ENCODE data around the gene DAAM1. TPM values are rescaled to one million over a fixed set of nuclear protein-coding genes. Genes with fewer than 3 reads are reported as not detected.

Gene DAAM1
- total RNA-seq, 2 experiments from 2014 or later = 30.1 to 72.8 TPM

DNA sequence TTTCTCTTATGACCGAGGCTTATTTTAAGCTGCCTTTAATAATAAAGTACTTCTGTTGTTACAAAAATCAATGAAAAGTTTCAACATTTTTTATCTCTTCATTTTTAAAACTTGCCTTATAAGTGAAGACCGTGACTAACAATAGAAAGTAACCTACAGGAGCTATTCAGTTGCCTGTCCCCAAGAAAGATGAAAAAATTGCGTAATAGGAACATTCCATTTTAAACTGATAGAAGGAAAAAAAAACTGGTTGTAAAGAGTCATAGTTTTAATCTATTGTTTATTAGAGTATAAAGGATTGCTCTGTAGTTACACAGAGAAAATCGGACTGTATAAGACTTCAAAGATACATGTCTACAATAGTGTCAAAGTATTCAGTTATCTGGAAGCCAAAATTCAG, 83.3 kb downstream of the DAAM1 start:
- H3K9me2 ChIP-seq (ENCODE audit: insufficient read depth, low read length) = no peaks in the 10 kb centered on the region
- peaks cover 4% of the 10 kb centered on the region; the same call in 1 of the 2 replicates for H3K79me2 ChIP-seq (ENCODE audit: insufficient read depth, low read depth, low read length)
- no peak overlapping the region for H3K4me3 ChIP-seq (ENCODE audit: low read depth, low read length, poor library complexity, severe bottlenecking)
- BruUV-seq (replicated peaks) = no TSS peak
- peaks cover 42% of the 10 kb centered on the region for H3K36me3 ChIP-seq (ENCODE audit: insufficient read depth, low read length)
- H4K20me1 ChIP-seq (ENCODE audit: insufficient read depth, low read length) = no peaks in the 10 kb centered on the region
- no peaks in the 10 kb centered on the region for H3K9me3 ChIP-seq (ENCODE audit: low read length)
- H3K4me1 ChIP-seq (ENCODE audit: insufficient read depth, low read length, poor library complexity, severe bottlenecking) = peaks cover 41% of the 10 kb centered on the region
- no peak for DNase-seq (ENCODE audit: low spot score)
- H2AFZ ChIP-seq (ENCODE audit: low read length) = no peak overlapping the region
- H3K27ac ChIP-seq (ENCODE audit: low read depth, low read length, poor library complexity, severe bottlenecking) = no peak overlapping the region
- intact Hi-C loops (cut with micrococcal nuclease; ENCODE audit: unreplicated experiment) = no loop called here
- H3K4me2 ChIP-seq (ENCODE audit: low read length) = no peak overlapping the region
- TF ChIP-seq, protein P1, sequence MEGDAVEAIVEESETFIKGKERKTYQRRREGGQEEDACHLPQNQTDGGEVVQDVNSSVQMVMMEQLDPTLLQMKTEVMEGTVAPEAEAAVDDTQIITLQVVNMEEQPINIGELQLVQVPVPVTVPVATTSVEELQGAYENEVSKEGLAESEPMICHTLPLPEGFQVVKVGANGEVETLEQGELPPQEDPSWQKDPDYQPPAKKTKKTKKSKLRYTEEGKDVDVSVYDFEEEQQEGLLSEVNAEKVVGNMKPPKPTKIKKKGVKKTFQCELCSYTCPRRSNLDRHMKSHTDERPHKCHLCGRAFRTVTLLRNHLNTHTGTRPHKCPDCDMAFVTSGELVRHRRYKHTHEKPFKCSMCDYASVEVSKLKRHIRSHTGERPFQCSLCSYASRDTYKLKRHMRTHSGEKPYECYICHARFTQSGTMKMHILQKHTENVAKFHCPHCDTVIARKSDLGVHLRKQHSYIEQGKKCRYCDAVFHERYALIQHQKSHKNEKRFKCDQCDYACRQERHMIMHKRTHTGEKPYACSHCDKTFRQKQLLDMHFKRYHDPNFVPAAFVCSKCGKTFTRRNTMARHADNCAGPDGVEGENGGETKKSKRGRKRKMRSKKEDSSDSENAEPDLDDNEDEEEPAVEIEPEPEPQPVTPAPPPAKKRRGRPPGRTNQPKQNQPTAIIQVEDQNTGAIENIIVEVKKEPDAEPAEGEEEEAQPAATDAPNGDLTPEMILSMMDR (conservative IDR thresholded peaks at IDR 0.05; ENCODE audit: low read length) = no peak
- no peak for TF ChIP-seq EZH2phosphoT487 (IDR thresholded peaks at IDR 0.05; ENCODE audit: borderline replicate concordance, low read depth, low read length)
- CTCF ChIA-PET (ENCODE audit: unreplicated experiment) = no interaction called here
- POLR2A ChIA-PET = interaction anchor here (0.5 to 1.0 kb wide), 2 partner anchors 34 to 78 kb away, joined by 3 read pairs; no protein-coding TSS in a partner anchor

DNA sequence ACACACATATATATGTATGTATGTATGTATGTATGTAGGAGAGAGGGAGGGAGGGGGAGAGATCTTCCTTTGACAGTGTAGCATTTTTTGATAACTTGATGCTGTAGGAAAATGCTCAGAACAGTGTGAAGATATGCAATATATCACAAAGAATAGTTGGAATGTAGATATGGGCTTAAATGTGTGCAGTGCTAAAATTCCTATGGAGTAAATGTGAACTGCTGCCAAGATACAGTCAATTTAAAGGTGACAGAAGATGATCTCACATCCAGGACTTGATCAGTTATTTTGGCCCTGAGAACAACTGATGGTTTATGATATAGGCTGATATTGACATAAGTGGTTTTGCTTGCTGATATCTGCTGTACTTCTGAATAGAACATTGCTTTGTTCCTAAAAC, 84.2 kb downstream of the DAAM1 start:
- TF ChIP-seq, protein P1 (conservative IDR thresholded peaks at IDR 0.05; ENCODE audit: low read length) = no peak
- no peak for TF ChIP-seq EZH2phosphoT487 (IDR thresholded peaks at IDR 0.05; ENCODE audit: borderline replicate concordance, low read depth, low read length)
- H3K9me3 ChIP-seq (ENCODE audit: low read length) = no peaks in the 10 kb centered on the region
- H4K20me1 ChIP-seq (ENCODE audit: insufficient read depth, low read length) = no peaks in the 10 kb centered on the region
- H3K36me3 ChIP-seq (ENCODE audit: insufficient read depth, low read length) = peaks cover 33% of the 10 kb centered on the region
- H3K79me2 ChIP-seq (ENCODE audit: insufficient read depth, low read depth, low read length) = peaks cover 4% of the 10 kb centered on the region; the same call in 1 of the 2 replicates
- ChIA-PET POLR2A (interaction anchor here (1.0 to 1.5 kb wide), 2 partner anchors 10 to 33 kb away, joined by 3 read pairs; no protein-coding TSS in a partner anchor), CTCF (ENCODE audit: unreplicated experiment) (no interaction called here)
- no peak for DNase-seq (ENCODE audit: low spot score)
- no peak overlapping the region for H3K27ac ChIP-seq (ENCODE audit: low read depth, low read length, poor library complexity, severe bottlenecking)
- no peak overlapping the region for H3K4me3 ChIP-seq (ENCODE audit: low read depth, low read length, poor library complexity, severe bottlenecking)
- BruUV-seq (replicated peaks) = no TSS peak
- peaks cover 41% of the 10 kb centered on the region for H3K4me1 ChIP-seq (ENCODE audit: insufficient read depth, low read length, poor library complexity, severe bottlenecking)
- H3K4me2 ChIP-seq (ENCODE audit: low read length) = no peak overlapping the region
- intact Hi-C loops (cut with micrococcal nuclease; ENCODE audit: unreplicated experiment) = no loop called here
- no peak overlapping the region for H2AFZ ChIP-seq (ENCODE audit: low read length)
- H3K9me2 ChIP-seq (ENCODE audit: insufficient read depth, low read length) = no peaks in the 10 kb centered on the region

DNA sequence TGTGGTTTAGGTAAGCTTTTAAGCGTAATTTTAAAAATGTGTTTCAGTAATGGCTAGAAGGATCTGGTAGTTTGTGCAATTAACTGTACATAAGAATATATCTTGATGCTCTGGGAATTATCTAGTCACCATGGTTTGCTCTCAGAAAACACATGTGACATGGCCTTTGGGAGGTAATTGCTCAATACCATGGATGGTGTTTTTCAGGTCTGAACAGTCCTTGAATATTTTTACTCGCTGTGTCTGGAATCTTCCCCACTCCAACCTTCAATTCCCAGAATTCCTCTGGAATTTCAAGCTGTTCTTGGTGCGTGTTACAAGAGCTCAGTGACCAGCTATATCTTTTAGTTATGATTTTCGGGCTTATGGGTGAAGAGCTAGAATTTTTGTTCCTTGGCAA, 85.3 kb downstream of the DAAM1 start:
- Histone ChIP-seq H4K20me1 (ENCODE audit: insufficient read depth, low read length) (no peaks in the 10 kb centered on the region), H3K27ac (ENCODE audit: low read depth, low read length, poor library complexity, severe bottlenecking) (no peak overlapping the region), H3K4me3 (ENCODE audit: low read depth, low read length, poor library complexity, severe bottlenecking) (no peak overlapping the region), H3K9me3 (ENCODE audit: low read length) (no peaks in the 10 kb centered on the region), H3K9me2 (ENCODE audit: insufficient read depth, low read length) (no peaks in the 10 kb centered on the region), H3K36me3 (ENCODE audit: insufficient read depth, low read length) (peaks cover 30% of the 10 kb centered on the region), H3K4me1 (ENCODE audit: insufficient read depth, low read length, poor library complexity, severe bottlenecking) (peaks cover 41% of the 10 kb centered on the region), H3K79me2 (ENCODE audit: insufficient read depth, low read depth, low read length) (peaks cover 4% of the 10 kb centered on the region; the same call in 1 of the 2 replicates), H3K4me2 (ENCODE audit: low read length) (no peak overlapping the region), H2AFZ (ENCODE audit: low read length) (no peak overlapping the region)
- no peak for TF ChIP-seq EZH2phosphoT487 (IDR thresholded peaks at IDR 0.05; ENCODE audit: borderline replicate concordance, low read depth, low read length)
- TF ChIP-seq, protein P1 (conservative IDR thresholded peaks at IDR 0.05; ENCODE audit: low read length) = no peak
- DNase-seq (ENCODE audit: low spot score) = no peak
- no TSS peak for BruUV-seq (replicated peaks)
- POLR2A ChIA-PET = interaction anchor here (1.1 to 2.8 kb wide), 6 partner anchors 11 to 70 kb away, joined by 3 to 24 read pairs (median 4); no protein-coding TSS in a partner anchor
- intact Hi-C loops (cut with micrococcal nuclease; ENCODE audit: unreplicated experiment) = no loop called here
- CTCF ChIA-PET (ENCODE audit: unreplicated experiment) = no interaction called here

Data from OCI-LY7 (cell line).